PC-9 (cell line): ENCODE results near the gene SLC44A1.

Experiments used
- CTCF ChIP-seq: fragments of 200-600 bp; sonication (generic); conservative IDR thresholded peaks from 2 replicates; pipeline ENCODE4 v1.6.1; 2017; ENCODE audit warnings: mixed run types, antibody characterized with exemption, mild to moderate bottlenecking, moderate library complexity
- EZH2 ChIP-seq: fragments of 200-600 bp; sonication (generic); IDR thresholded peaks from 2 replicates; pipeline ENCODE4 v1.8.0; 2017; ENCODE audit warnings: antibody characterized with exemption, low read depth

- TF ChIP-seq EZH2: no peak
- TF ChIP-seq CTCF: no peak
Measured at GRCh38 chr9:105333076-105333475, 88.6 kb downstream of the SLC44A1 start.
